Measurements from ENCODE around the gene OPRPN.

Gene OPRPN, protein sequence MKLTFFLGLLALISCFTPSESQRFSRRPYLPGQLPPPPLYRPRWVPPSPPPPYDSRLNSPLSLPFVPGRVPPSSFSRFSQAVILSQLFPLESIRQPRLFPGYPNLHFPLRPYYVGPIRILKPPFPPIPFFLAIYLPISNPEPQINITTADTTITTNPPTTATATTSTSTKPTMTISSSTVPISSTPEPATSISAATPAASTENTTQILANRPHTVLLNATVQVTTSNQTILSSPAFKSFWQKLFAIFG

DNA sequence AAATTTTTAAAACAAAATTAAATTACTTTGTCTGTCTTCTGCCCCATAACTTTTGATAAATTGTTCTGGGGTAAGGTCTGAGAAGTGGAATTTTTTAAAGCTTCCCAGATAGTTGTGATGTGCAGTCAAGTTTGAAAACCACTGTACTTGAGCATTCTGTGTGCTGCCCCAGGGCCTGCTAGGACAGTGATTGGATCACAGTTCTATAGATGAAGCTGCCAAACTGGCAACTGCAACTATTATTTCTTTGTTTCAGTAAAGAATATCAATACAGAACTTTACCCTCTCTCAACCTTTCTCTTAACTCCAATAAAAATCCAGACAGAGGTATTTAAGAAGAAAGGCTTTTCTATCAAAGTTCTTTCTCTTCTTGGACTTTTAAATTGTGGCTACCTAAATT lies at the start of gene OPRPN:
TSS of gene OPRPN (plus strand) at position 361 of the 400 bp plus-strand sequence. CDS start 1,346 bp downstream, outside the sequence.
- no peak for DNase-seq (ENCODE audit: low read depth in 2 of 2)

DNA sequence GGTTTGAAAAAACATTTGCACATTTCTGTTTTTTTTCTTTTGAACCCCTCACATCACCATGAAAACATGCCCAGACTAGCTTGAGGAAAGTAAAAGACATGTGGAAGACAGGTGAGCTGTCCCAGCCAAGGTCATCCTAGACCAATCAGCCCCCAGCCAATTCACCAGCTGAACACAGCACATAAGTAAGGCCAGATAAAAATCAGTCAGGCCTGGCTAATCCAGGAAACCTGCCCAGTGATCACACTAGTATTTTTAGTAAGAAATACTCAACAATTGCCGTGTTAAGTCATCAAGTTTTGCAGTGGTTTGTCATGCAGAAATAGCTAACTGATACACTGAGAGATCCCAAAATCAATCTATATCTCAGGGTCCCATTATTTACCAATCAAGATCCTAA lies 41.6 kb upstream of the OPRPN start:
- DNase-seq (ENCODE audit: low read depth in 2 of 2): no peak

GRCh38 chr4:70359115-70359661 lies 38.6 kb upstream of the OPRPN start:
- no peak for DNase-seq (ENCODE audit: low read depth in 2 of 2)

DNA sequence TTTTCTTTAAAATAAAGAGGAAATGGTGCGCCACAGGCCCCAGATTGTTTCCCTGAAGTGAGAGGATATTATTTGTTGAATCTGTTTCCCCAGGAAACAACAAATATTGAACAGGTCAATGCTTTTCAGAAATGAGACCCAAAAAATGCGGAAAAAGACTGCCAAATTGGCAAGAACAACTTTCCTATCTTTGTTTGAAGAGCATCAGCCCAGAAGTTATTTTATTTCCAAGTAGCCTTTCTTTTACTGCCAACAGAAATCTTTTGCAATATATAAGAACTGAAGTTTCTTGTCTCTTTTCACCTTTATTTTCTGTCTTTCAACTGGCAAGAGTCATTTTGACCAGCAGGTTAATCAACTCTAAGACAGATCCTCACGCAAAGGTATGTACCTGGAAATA lies 37.3 kb upstream of the OPRPN start, which contains the start of gene SMR3A:
TSS of gene SMR3A (plus strand) at position 301 of the 400 bp plus-strand sequence. CDS start 1,356 bp downstream, outside the sequence.
- no peak for DNase-seq (ENCODE audit: low read depth in 2 of 2)

- no peak for DNase-seq (ENCODE audit: low read depth in 2 of 2)
Observed at GRCh38 chr4:70364002-70364401, 33.7 kb upstream of the OPRPN start.

GRCh38 chr4:70365479-70365878 lies 32.3 kb upstream of the OPRPN start:
- DNase-seq (ENCODE audit: low read depth in 2 of 2): no peak

- DNase-seq (ENCODE audit: low read depth in 2 of 2): no peak
Observed at GRCh38 chr4:70367813-70368212, 29.9 kb upstream of the OPRPN start.

- DNase-seq (ENCODE audit: low read depth in 2 of 2): no peak
Observed at GRCh38 chr4:70371987-70372386, 25.8 kb upstream of the OPRPN start.

DNA sequence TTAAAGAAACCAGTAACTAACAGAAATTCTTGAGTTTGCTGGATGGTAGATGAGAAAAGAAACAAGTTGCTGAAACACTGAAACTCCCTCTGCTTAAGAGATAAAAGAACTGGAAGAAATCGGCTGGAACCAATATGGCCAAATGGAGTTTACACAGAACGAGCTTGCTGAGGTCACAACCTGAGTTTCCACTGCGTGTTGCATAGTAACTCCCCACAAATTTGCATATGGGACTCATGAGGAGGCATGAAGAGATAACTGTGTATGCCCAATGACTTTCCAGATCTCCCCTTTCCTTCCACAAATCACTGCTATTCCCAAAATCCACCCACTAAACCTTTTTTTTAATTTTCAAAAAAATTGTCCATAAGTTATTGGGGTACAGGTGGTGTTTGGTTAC lies 25.0 kb upstream of the OPRPN start:
- DNase-seq (ENCODE audit: low read depth in 2 of 2): no peak

DNA sequence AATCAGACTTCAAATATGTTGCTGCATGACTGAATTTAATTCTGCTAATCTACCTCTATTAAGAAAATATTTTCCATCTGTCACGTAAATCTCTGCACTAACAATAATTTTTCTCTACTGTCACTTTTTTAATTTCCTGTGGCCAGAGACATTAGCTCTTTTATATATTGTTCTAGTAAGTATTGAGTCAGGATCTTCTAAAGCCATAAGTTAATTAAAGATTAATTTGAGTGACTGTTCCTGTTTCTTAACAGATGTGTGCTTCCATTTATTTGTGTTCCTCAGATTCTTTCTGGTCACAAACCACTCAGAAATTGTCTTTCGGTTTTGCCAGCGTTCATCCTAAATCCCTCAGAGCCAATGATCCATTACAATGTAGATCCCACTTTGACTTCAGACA lies 17.2 kb upstream of the OPRPN start:
- DNase-seq (ENCODE audit: low read depth in 2 of 2): no peak

DNA sequence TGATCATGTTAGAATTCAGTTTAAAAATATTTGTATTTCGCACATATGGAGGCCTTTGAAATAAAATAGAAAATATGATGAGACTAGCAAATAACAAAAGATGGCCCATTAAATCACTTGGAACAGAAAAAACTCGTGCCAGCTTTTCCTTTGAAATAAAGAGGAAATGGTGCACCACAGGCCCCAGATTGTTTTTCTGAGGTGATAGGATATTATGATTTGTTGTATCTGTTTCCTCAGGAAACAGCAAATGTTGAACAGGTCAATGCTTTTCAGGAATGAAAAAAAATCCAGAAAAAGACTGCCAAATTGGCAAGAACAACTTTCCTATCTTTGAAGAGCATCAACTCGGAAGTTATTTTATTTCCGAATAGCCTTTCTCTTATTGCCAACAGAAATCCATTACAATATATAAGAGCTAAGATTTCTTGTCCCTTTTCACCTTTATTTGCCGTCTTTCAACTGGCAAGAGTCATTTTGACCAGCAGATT lies 15.0 kb upstream of the OPRPN start, which contains the start of gene SMR3B:
TSS of gene SMR3B (plus strand) at position 441 of the 491 bp plus-strand sequence. CDS start 1,380 bp downstream, outside the sequence.
- DNase-seq (ENCODE audit: low read depth in 2 of 2): no peak

GRCh38 chr4:70392057-70392776 lies 5.5 kb upstream of the OPRPN start:
- no peak for DNase-seq (ENCODE audit: low read depth in 2 of 2)

- no peak for DNase-seq (ENCODE audit: low read depth in 2 of 2)
Observed at GRCh38 chr4:70399319-70399718, 1.6 kb downstream of the OPRPN start.

GRCh38 chr4:70402762-70403161 lies 5.0 kb downstream of the OPRPN start:
- DNase-seq (ENCODE audit: low read depth in 2 of 2): no peak

DNA sequence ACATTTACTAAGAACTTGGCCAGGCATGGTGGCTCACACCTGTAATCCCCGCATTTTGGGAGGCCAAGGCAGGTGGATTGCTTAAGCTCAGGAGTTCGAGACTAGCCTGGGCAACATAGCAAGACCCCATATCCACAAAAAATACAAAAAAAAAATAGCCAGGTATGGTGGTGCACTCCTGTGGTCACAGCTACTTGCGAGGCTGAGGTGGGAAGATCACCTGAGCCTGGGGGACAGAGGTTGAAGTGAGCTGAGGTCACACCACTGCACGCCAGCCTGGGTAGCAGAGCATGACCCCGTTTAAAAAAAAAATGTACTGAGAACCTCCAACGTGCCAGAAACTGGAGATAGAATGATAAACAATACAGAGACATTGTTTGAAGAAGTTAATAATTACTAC lies 8.0 kb downstream of the OPRPN start:
- no peak for DNase-seq (ENCODE audit: low read depth in 2 of 2)

DNA sequence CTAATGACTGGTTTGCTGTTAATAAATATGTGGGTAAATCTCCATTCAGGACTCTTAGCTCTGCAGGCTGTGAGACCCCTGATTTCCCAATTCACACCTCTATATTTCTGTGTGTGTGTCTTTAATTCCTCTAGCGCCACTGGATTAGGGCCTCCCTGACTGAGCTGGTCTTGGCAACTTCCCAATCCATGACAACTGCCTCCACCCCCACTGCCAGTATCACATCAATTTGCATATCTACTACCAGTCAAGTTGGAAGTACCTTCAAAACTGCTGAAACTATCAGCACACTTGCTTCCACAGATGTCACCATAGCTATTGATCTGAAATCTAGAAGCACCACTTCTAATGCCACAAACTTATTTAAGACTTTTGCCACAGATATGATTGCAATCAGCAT lies 27.6 kb downstream of the OPRPN start:
- DNase-seq (ENCODE audit: low read depth in 2 of 2): no peak

GRCh38 chr4:70426789-70427188 lies 29.0 kb downstream of the OPRPN start:
- no peak for DNase-seq (ENCODE audit: low read depth in 2 of 2)

GRCh38 chr4:70437197-70437596 lies 39.5 kb downstream of the OPRPN start:
- DNase-seq (ENCODE audit: low read depth in 2 of 2): no peak

DNA sequence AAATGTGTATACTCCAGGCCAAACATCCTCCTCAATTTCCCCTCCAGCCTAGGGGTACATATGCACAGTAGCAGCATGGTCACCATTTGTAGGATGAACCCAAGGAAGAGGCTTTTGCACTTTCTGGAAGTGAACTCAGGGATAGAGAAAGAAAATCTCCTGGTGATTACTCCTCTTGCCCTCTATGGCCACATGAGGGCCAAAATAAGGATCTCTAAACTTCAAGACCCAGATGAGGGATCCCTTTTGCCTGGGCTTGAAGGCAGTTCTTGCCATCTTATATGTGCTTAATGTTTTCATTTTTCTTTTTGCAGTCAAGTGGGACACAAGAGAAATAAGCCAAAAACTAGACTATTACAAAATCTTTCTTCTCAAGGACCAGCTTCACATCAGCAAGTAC lies 44.7 kb downstream of the OPRPN start:
- no peak for DNase-seq (ENCODE audit: low read depth in 2 of 2)

GRCh38 chr4:70443329-70443728 lies 45.6 kb downstream of the OPRPN start:
- DNase-seq (ENCODE audit: low read depth in 2 of 2): no peak

GRCh38 chr4:70449220-70449619 lies 51.5 kb downstream of the OPRPN start:
- DNase-seq (ENCODE audit: low read depth in 2 of 2): no peak

DNA sequence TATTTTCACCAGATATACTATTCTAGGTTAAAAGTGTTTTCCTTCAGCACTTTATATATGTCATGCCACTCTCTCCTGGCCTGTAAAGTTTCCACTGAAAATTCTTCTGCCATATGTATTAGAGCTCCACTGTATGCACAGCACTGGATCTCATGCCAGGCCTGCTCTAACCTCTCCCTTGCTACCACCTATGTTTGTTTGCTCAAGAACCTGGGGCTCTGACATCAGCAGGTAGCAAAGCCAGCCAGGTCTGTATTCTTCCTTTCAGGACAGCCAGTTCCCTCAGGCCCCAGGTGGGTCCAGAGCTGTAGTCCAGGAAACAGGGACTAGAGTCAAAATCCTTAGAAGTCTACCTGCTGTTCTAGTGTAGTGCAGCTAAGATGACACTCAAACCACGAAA lies 55.2 kb downstream of the OPRPN start:
- no peak for DNase-seq (ENCODE audit: low read depth in 2 of 2)

Measured in stimulated activated CD8-positive, alpha-beta memory T cell treated with anti-CD3 and anti-CD28 coated beads, Interleukin-2, amount 100 ng/mL, for 48 hours (primary cell).